Naive thymus-derived CD4-positive, alpha-beta T cell (primary cell): ENCODE results near the gene RAPGEF4. TPM values are rescaled to one million over a fixed set of nuclear protein-coding genes. Genes with fewer than 3 reads are reported as not detected.

Experiments used
- ATAC-seq: fragments of 150-1000 bp; cut with Tn5 transposase; 2 replicates; pipeline ENCODE4 v1.10.0; 2021; ENCODE audit warnings: mild to moderate bottlenecking, moderate library complexity
- CTCF ChIA-PET: fragments of 350-600 bp; sonication (Branson Sonifier 250); formaldehyde crosslinking; loops from one replicate; lab custom pipeline; 2021; ENCODE audit warnings: antibody characterized with exemption; lab: Charles Lee
- POLR2A ChIA-PET: fragments of 350-600 bp; sonication (Branson Sonifier 250); formaldehyde crosslinking; loops from one replicate; lab custom pipeline; 2021; ENCODE audit warnings: antibody characterized with exemption, inconsistent platforms; lab: Charles Lee
- DNase-seq, 9 donors: peaks; one replicate each; pipeline versions ENCODE4 v3.0.0 to v3.0.0-alpha.2; 2020 to 2022; ENCODE audit warnings: mixed read lengths in 1 of 9
- H3K27ac ChIP-seq: one replicate; pipeline ENCODE4 v1.7.0; 2013; ENCODE audit warnings: mild to moderate bottlenecking, low read depth, low read length, moderate library complexity
- H3K27me3 ChIP-seq, 2 donors: one replicate each; pipeline ENCODE4 v1.7.0; 2013; ENCODE audit warnings: low read length in 2 of 2, mild to moderate bottlenecking in 2 of 2, moderate library complexity in 2 of 2; ENCODE audit not compliant: control insufficient read depth in 2 of 2, insufficient read depth in 2 of 2
- H3K36me3 ChIP-seq, 3 experiments: 1 replicate in 2 of 3; 2 replicates in 1 of 3; pipeline ENCODE4 v1.7.0; 2013; ENCODE audit warnings: low read length in 3 of 3, mild to moderate bottlenecking in 3 of 3, moderate library complexity in 1 of 3; ENCODE audit not compliant: insufficient read depth in 3 of 3, control insufficient read depth in 2 of 3
- H3K4me1 ChIP-seq, 2 donors: one replicate each; pipeline ENCODE4 v1.7.0; 2013; ENCODE audit warnings: low read length in 2 of 2, mild to moderate bottlenecking in 2 of 2, moderate library complexity in 1 of 2; ENCODE audit not compliant: control insufficient read depth in 2 of 2, insufficient read depth in 2 of 2
- H3K4me3 ChIP-seq: 2 replicates; pipeline ENCODE4 v1.7.0; 2013; ENCODE audit warnings: mild to moderate bottlenecking, low read length
- H3K9me3 ChIP-seq, 3 experiments: 1 replicate in 2 of 3; 2 replicates in 1 of 3; pipeline ENCODE4 v1.7.0; 2013; ENCODE audit warnings: low read length in 3 of 3; ENCODE audit not compliant: control insufficient read depth in 2 of 3
- H3K27ac Mint-ChIP-seq, 9 donors: one replicate each; pipeline ENCODE4 v1.8.0; 2020 to 2022; ENCODE audit warnings: mixed read lengths in 9 of 9, mild to moderate bottlenecking in 8 of 9, moderate library complexity in 5 of 9, inconsistent platforms in 2 of 9
- H3K27me3 Mint-ChIP-seq, 5 donors: one replicate each; pipeline ENCODE4 v1.8.0; 2021 to 2022; ENCODE audit warnings: mixed read lengths in 5 of 5, mild to moderate bottlenecking in 1 of 5
- H3K36me3 Mint-ChIP-seq, 5 donors: one replicate each; pipeline ENCODE4 v1.8.0; 2020 to 2022; ENCODE audit warnings: mixed read lengths in 5 of 5, mild to moderate bottlenecking in 3 of 5, inconsistent platforms in 1 of 5
- H3K4me1 Mint-ChIP-seq, 7 donors: one replicate each; pipeline ENCODE4 v1.8.0; 2020 to 2022; ENCODE audit warnings: mixed read lengths in 7 of 7, mild to moderate bottlenecking in 3 of 7, inconsistent platforms in 1 of 7
- H3K4me3 Mint-ChIP-seq, 10 donors: one replicate each; pipeline ENCODE4 v1.8.0; 2020 to 2022; ENCODE audit warnings: mild to moderate bottlenecking in 10 of 10, mixed read lengths in 10 of 10, moderate library complexity in 6 of 10, inconsistent platforms in 2 of 10
- H3K9me3 Mint-ChIP-seq, 11 donors: one replicate each; pipeline ENCODE4 v1.8.0; 2020 to 2022; ENCODE audit warnings: mixed read lengths in 11 of 11, mild to moderate bottlenecking in 4 of 11, inconsistent platforms in 1 of 11, moderate library complexity in 1 of 11
- intact Hi-C, 2 donors: fragments of 100-400 bp; cut with micrococcal nuclease; formaldehyde crosslinking; loops; one replicate each; pipeline ENCODE4 v1.15.1; 2023
- polyA plus RNA-seq, 2 donors: library from polyadenylated mRNA; unstranded; fragments of 300-500 nt; fragmentation: Illumina TruSeq; gene quantifications; one replicate each; pipeline ENCODE4 v1.2.3, GENCODE V29; 2021
- total RNA-seq, 6 experiments: library from RNA in 5 of 6; stranded (reverse) in 5 of 6; gene quantifications; 1 replicate in 5 of 6; 2 replicates in 1 of 6; pipeline ENCODE4 v1.2.3 and lab custom pipeline; 2021 to 2026

Gene RAPGEF4
- total and polyA plus RNA-seq, 7 experiments from 2014 or later: 0.39 to 2.5 (median 1.4) TPM; not detected in 2

DNA sequence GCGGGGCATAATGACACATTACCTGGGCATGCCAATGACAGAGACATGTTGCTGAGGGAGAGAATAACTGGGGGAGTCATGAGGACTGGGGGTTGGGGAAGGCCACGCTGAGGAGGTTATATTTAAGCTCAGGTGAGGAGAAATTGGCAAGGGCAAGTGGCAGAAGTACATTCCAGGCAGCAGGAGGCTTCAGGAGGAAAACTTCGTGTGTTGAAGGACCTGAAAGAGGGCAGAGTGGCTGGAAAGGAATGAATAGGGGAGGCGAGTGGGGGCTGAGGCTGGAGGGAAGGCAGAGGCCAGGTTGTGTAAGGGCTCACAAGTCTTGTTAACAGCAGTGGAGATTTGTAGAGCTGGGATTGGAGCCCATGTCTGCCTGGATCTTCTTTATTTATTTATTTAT, 166.3 kb downstream of the RAPGEF4 start:
- ATAC-seq: no peak
- intact Hi-C loops: no loop called here
- ChIA-PET POLR2A (no interaction called here), CTCF (no interaction called here)
- Mint-ChIP-seq H3K4me3 (no peak overlapping the region), H3K4me1 (peaks cover 0 to 6% (median 5%) of the 10 kb centered on the region in 7 donors), H3K9me3 (no peaks in the 10 kb centered on the region), H3K27ac (no peak overlapping the region), H3K27me3 (peaks cover 0 to 26% (median 13%) of the 10 kb centered on the region in 5 donors), H3K36me3 (peaks cover 0 to 3% (median 0%) of the 10 kb centered on the region in 5 donors)
- H3K36me3 ChIP-seq: no peaks in the 10 kb centered on the region
- no peaks in the 10 kb centered on the region for H3K4me1 ChIP-seq
- no peak overlapping the region for H3K4me3 ChIP-seq
- H3K9me3 ChIP-seq: no peaks in the 10 kb centered on the region
- no peak for DNase-seq
- no peak overlapping the region for H3K27ac ChIP-seq
- no peaks in the 10 kb centered on the region for H3K27me3 ChIP-seq

GRCh38 chr2:172904236-172904635, 168.6 kb downstream of the RAPGEF4 start:
- Histone ChIP-seq H3K27ac (no peak overlapping the region), H3K9me3 (no peaks in the 10 kb centered on the region), H3K27me3 (no peaks in the 10 kb centered on the region), H3K4me3 (no peak overlapping the region), H3K36me3 (no peaks in the 10 kb centered on the region), H3K4me1 (no peaks in the 10 kb centered on the region)
- ChIA-PET POLR2A (no interaction called here), CTCF (no interaction called here)
- DNase-seq: no peak
- peaks cover 0 to 3% (median 0%) of the 10 kb centered on the region in 5 donors for H3K36me3 Mint-ChIP-seq
- intact Hi-C loops: no loop called here
- peaks cover 0 to 12% (median 4%) of the 10 kb centered on the region in 5 donors for H3K27me3 Mint-ChIP-seq
- peaks cover 0 to 6% (median 5%) of the 10 kb centered on the region in 7 donors for H3K4me1 Mint-ChIP-seq
- ATAC-seq: no peak
- H3K27ac Mint-ChIP-seq: no peak overlapping the region
- H3K9me3 Mint-ChIP-seq: no peaks in the 10 kb centered on the region
- no peak overlapping the region for H3K4me3 Mint-ChIP-seq

DNA sequence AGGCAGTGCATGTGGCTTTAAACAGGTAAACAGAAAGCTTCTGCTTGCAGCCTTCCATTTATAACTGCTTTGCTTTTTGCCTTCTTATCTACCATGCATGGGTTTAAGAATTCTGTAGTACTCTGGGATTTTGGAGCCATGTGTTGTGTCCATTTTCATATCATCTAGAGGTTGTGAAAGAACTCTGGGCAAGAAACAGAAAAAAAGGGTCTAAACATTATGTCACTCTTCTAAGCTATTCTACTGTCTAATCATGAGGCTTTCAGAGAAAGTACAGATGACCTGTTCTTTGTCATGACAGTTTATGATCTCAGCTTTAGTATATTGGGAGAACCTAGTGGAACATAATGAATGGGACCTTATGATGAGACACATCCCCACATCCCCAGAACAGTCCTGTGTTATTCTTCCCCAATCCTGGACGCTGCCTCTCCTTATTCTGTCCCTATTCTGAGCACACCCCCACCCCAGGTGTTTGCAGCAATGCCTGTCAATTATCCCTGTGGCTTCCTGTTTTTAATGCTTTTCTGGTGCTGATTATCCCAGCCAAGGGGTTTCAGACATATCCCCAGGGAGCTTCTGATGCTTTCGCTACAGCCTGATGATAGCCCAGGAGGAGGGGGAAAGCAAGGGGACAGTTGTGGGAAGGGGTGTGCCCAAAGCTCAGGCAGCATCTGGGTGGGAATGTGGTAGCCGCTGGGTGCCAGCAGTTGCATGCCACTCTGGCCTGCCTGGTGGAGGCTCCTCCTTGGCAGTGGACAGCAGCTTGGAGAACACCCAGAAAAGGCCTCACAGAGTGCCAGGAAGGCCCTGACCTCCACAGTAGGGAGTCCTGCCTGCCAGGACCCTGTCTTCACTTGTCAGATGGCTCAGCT, 170.5 kb downstream of the RAPGEF4 start:
- H3K4me1 Mint-ChIP-seq: peaks cover 0 to 15% (median 5%) of the 10 kb centered on the region in 7 donors
- ChIA-PET POLR2A (no interaction called here), CTCF (interaction anchor here (1.0 kb wide), 1 partner anchor 26 kb away, joined by 3 read pairs; no protein-coding TSS in a partner anchor)
- Histone ChIP-seq H3K27me3 (no peaks in the 10 kb centered on the region), H3K4me1 (no peaks in the 10 kb centered on the region), H3K9me3 (no peaks in the 10 kb centered on the region), H3K27ac (no peak overlapping the region), H3K36me3 (no peaks in the 10 kb centered on the region), H3K4me3 (no peak overlapping the region)
- H3K9me3 Mint-ChIP-seq: no peaks in the 10 kb centered on the region
- H3K27ac Mint-ChIP-seq: no peak overlapping the region
- peaks cover 0 to 3% (median 0%) of the 10 kb centered on the region in 5 donors for H3K36me3 Mint-ChIP-seq
- DNase-seq (no peak), ATAC-seq (no peak)
- intact Hi-C loops: no loop called here
- peaks cover 0 to 4% (median 0%) of the 10 kb centered on the region in 5 donors for H3K27me3 Mint-ChIP-seq
- no peak overlapping the region for H3K4me3 Mint-ChIP-seq

DNA sequence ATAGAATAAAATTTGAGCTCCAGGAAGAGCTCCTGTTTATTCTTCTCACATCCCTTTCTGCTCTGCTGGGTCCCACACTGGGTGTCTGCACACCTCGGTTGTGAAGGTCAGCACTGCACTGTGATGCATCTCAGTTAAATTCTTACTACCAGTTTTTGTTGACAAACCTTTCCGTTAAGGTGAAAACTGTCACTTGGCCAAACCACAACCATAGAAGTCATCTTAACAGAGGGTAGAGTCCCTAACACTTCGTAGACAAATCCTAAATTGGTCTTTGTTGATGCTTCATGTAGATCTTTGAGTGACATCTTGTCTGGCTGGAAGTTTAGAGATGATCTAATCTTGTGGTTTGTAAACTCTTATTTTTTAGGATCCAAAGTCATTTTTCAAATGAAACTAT, 172.6 kb downstream of the RAPGEF4 start:
- Histone ChIP-seq H3K27ac (no peak overlapping the region), H3K4me1 (no peaks in the 10 kb centered on the region), H3K27me3 (no peaks in the 10 kb centered on the region), H3K36me3 (no peaks in the 10 kb centered on the region), H3K4me3 (no peak overlapping the region), H3K9me3 (no peaks in the 10 kb centered on the region)
- no peaks in the 10 kb centered on the region for H3K36me3 Mint-ChIP-seq
- POLR2A ChIA-PET: no interaction called here
- ATAC-seq (no peak), DNase-seq (no peak)
- no peak overlapping the region for H3K27ac Mint-ChIP-seq
- H3K4me3 Mint-ChIP-seq: no peak overlapping the region
- intact Hi-C loops: no loop called here
- peaks cover 0 to 30% (median 20%) of the 10 kb centered on the region in 7 donors for H3K4me1 Mint-ChIP-seq
- CTCF ChIA-PET: no interaction called here
- H3K27me3 Mint-ChIP-seq: no peaks in the 10 kb centered on the region
- no peaks in the 10 kb centered on the region for H3K9me3 Mint-ChIP-seq

- H3K27ac Mint-ChIP-seq: no peak overlapping the region
- POLR2A ChIA-PET: no interaction called here
- CTCF ChIA-PET: no interaction called here
These were observed 173.8 kb downstream of the RAPGEF4 start for GRCh38 chr2:172909454-172909853.

GRCh38 chr2:172912266-172912665, 176.6 kb downstream of the RAPGEF4 start:
- Histone ChIP-seq H3K4me1 (no peaks in the 10 kb centered on the region), H3K4me3 (no peak overlapping the region), H3K27me3 (no peaks in the 10 kb centered on the region), H3K27ac (peak overlapping the region; percentile 23), H3K9me3 (no peaks in the 10 kb centered on the region), H3K36me3 (no peaks in the 10 kb centered on the region)
- POLR2A ChIA-PET: no interaction called here
- intact Hi-C loops: loop anchor here in 1 of 2 donors (5.0 kb wide), 1 partner anchor 45 kb away; no protein-coding TSS in a partner anchor
- DNase-seq: peak in 4 of 9 donors; percentile 11 to 34 (median 24)
- Mint-ChIP-seq H3K4me1 (peaks cover 0 to 44% (median 26%) of the 10 kb centered on the region in 7 donors), H3K36me3 (no peaks in the 10 kb centered on the region), H3K27ac (peak overlapping the region in 8 of 9 donors; percentile 56 to 96 (median 80)), H3K9me3 (no peaks in the 10 kb centered on the region), H3K4me3 (peak overlapping the region in 9 of 10 donors; percentile 13 to 69 (median 42)), H3K27me3 (peaks cover 0 to 5% (median 0%) of the 10 kb centered on the region in 5 donors)
- no peak for ATAC-seq
- CTCF ChIA-PET: interaction anchor here (0.7 kb wide), 1 partner anchor 19 kb away, joined by 3 read pairs; no protein-coding TSS in a partner anchor

More at GRCh38 chr2:172909454-172909853, 173.8 kb downstream of the RAPGEF4 start:
- Mint-ChIP-seq H3K4me3 (no peak overlapping the region), H3K36me3 (no peaks in the 10 kb centered on the region), H3K4me1 (peaks cover 0 to 40% (median 27%) of the 10 kb centered on the region in 7 donors), H3K9me3 (no peaks in the 10 kb centered on the region), H3K27me3 (peaks cover 0 to 2% (median 0%) of the 10 kb centered on the region in 5 donors)
- no peaks in the 10 kb centered on the region for H3K36me3 ChIP-seq
- H3K4me1 ChIP-seq: no peaks in the 10 kb centered on the region
- H3K27me3 ChIP-seq: no peaks in the 10 kb centered on the region
- ATAC-seq: no peak
- H3K4me3 ChIP-seq: no peak overlapping the region
- intact Hi-C loops: no loop called here
- no peak overlapping the region for H3K27ac ChIP-seq
- no peaks in the 10 kb centered on the region for H3K9me3 ChIP-seq
- no peak for DNase-seq
